Stimulated activated CD4-positive, alpha-beta T cell treated with anti-CD3 and anti-CD28 coated beads, Interleukin-1b, Interleukin-23, amount 100 ng/mL, for 4 hours (primary cell): ENCODE results near the gene PGD.
A peak's percentile ranks its signal among the peaks of the same experiment; 100 is the strongest.
"Not testable (repeated sequence)": the region's sequence is repeated elsewhere in the genome, so short reads cannot be mapped to it uniquely, and the experiment has no call there.

Experiments
- DNase-seq, 2 donors: peaks; one replicate each; pipeline ENCODE4 v3.0.0-alpha.2; 2020; ENCODE audit warnings: low read depth in 2 of 2

Gene PGD

DNA sequence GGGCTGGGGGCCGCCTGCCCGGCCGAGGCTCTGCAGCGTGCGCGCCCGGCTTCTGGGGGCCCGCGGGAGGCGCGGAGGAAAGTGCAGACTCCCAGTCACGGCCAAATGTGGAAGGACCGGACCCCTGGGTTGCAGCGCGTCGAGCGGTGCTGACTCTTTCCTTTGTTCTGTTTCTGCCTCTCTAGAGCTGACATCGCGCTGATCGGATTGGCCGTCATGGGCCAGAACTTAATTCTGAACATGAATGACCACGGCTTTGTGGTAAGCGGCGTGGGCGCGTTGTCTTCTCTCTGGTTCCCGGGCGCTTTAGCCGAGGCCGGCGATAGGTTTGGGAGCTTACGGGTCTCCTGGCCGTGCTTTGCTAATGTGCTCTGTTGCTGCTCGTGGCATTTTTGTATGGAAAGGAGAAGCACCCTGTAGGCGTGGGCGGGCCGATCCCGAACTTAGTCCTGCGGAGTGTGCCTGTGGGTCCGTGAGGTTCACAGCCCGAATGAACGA, 629 bp downstream of the PGD start:
- no peak for DNase-seq

GRCh38 chr1:10400013-10400412, 1.1 kb downstream of the PGD start:
- no peak for DNase-seq

GRCh38 chr1:10401281-10401680, 2.4 kb downstream of the PGD start:
- no peak for DNase-seq

- DNase-seq, result no peak
Observed at GRCh38 chr1:10402729-10403274, 3.9 kb downstream of the PGD start.

DNA sequence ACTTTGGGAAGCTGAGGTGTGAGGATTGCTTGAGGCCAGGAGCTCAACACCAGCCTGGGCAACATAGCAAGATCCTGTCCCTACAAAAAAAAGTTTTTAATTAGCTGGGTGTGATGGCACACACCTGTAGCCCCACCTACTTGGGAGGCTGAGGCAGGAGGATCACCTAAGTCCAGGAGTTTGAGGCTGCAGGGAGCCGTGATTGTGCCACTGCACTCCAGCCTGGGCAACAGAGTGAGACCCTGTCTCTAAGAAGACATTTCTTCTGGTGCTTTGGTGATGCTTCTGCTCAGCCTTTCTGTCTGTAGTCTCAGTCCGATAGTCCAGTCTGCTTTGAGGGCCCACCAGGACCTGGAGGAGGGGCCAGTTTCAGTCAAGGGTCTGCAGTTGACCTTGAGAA, 8.3 kb downstream of the PGD start:
- no peak for DNase-seq

DNA sequence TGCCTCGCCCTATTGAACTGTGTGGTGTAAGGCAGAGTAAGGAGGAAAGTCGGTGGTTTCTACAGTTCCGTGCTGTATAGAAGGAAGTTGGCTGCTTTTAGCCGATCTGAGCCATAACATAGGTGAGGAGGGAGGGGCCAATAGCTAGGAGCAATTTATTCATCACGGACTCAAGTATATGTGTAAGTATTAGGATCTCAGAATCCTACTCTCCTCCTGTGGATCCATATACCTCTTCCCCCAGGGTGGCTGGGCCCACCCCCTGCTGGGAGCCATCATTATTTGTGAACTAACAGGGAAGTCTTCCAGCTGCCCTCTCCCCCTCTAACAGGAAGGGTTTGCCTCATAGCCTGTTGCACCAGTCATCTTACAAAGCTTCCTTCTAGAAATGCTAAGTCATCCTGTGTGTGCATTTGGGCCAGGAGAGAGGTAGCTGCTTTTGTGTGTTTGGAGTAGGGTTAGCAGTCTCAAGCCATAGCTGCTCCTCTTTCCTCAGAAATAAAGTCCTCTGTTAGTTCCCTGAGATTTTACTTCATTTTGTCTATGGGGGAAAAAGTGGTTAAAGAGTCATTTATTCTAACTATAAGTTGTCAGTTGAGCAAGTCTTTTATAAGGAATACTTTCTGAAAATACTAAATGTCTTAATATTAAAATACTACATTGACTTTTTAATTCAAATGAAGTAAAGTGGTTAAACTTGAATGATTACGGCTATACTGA, 16.5 kb downstream of the PGD start:
- DNase-seq, result no peak

DNA sequence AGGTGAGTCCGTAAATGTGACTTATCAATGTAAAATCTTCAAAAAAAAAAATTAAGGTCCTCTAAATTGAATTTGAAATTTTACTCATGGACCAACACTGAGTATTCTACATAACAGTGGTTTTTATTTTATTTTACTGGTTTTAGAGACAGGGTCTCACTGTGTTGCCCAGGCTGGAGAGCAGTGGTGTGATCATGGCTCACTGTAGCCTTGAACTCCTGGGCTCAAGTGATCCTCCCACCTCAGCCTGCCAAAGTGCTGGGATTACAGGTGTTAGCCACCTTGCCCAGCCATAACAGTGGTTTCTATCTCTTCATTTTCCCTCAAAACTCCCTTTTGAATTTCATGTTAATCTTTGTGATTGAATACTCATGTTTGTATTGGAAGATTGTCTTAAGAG, 17.1 kb downstream of the PGD start:
- DNase-seq, result not testable (repeated sequence)

- not testable (repeated sequence) for DNase-seq
Observed at GRCh38 chr1:10418741-10419140, 19.9 kb downstream of the PGD start.

DNA sequence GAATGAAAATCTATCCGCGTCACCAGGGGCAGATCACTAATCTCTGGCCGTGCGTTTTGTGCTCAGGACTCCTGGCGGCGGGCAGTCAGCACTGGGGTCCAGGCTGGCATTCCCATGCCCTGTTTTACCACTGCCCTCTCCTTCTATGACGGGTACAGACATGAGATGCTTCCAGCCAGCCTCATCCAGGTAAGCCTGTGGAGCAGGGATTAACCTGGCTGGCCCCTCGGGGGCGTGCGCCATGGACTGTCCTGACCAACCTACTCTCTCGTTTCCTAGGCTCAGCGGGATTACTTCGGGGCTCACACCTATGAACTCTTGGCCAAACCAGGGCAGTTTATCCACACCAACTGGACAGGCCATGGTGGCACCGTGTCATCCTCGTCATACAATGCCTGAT, 20.5 kb downstream of the PGD start:
- DNase-seq, result no peak

DNA sequence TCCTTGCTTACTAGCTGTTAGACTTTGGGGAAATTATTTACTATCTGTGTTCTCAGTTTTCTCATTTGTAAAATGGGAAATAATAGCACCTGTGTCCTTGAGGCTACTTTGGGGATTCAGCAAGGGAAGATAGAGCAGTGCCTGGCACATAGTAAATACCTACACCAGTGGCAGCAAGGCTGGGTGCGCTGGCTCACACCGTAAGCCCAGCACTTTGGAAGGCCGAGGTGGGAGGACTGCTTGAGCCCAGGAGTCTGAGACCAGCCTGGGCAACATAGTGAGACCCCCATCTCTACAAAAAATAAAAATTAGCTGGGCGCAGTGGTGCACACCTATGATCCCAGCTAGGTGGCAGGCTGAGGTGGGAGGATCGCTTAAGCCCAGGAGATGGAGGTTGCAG, 22.8 kb downstream of the PGD start:
- DNase-seq, result no peak

DNA sequence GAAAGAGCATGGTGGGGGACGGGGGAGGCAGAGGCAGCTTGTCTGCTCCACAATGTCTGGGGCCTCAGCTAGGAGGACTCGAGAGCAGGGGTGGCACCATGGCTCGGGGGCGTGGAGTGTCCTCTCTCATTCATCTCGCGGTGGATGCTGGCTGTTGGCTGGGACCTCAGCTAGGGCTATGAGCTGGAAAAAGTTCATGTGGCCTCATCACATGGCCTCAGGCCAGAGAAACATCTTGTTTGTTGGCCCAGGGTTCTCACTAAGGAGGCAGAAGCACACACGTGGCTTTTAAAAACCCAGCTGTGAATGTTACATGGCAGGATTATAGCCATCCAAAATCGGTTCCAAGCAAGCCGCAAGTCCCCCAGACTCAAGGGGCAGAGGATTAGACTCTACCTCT, 25.2 kb downstream of the PGD start:
- no peak for DNase-seq

DNA sequence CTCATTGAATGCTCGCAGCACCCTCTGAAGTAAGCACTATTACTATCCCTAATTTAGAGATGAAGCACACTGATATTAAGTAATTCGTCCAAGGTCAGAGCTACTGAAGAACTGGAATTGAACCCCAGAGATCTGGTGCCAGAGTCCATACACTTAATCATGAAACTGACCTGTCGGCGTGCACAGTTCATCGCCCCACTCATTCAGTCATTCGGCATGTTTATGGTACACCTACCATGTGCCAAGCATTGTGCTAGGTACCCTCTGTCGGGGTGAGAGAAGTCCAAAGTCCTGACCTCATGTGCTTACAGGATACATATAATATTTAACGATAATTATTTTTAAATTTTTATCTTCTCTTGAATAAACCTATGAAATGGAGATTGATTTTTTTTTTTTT, 25.8 kb downstream of the PGD start:
- DNase-seq, result no peak

- DNase-seq, result not testable (repeated sequence)
Observed at GRCh38 chr1:10425826-10426534, 27.1 kb downstream of the PGD start.

DNA sequence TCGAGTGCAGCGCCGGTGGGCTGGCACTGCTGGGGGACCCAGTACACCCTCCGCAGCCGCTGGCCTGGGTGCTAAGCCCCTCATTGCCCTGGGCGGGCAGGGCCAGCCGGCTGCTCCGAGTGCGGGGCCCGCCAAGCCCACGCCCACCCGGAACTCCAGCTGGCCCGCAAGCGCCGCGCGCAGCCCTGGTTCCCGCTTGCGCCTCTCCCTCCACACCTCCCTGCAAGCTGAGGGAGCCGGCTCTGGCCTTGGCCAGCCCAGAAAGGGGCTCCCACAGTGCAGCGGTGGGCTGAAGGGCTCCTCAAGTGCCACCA, 27.6 kb downstream of the PGD start:
- not testable (repeated sequence) for DNase-seq

DNA sequence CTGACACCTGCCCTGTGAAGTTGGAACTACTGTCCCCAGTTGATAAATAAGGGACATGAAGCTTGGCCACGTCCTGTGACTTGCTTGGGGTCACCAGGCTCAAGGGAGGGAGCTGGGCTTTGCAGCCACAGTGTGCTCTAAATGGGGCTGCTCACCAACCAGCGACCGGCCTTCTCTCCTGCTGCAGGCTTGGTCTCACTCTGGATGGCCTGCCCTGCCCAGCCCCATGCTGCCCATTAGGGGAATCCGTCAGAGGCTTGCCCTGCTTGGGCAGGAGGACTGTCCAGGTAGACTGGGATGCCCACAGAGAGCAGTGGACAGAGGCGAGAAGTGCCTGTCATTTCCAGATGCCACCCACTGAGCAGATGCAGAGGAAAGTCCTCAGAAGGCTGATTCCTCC, 30.1 kb downstream of the PGD start:
- DNase-seq, result no peak

- no peak for DNase-seq
Observed at GRCh38 chr1:10429868-10430215, 31.0 kb downstream of the PGD start.

DNA sequence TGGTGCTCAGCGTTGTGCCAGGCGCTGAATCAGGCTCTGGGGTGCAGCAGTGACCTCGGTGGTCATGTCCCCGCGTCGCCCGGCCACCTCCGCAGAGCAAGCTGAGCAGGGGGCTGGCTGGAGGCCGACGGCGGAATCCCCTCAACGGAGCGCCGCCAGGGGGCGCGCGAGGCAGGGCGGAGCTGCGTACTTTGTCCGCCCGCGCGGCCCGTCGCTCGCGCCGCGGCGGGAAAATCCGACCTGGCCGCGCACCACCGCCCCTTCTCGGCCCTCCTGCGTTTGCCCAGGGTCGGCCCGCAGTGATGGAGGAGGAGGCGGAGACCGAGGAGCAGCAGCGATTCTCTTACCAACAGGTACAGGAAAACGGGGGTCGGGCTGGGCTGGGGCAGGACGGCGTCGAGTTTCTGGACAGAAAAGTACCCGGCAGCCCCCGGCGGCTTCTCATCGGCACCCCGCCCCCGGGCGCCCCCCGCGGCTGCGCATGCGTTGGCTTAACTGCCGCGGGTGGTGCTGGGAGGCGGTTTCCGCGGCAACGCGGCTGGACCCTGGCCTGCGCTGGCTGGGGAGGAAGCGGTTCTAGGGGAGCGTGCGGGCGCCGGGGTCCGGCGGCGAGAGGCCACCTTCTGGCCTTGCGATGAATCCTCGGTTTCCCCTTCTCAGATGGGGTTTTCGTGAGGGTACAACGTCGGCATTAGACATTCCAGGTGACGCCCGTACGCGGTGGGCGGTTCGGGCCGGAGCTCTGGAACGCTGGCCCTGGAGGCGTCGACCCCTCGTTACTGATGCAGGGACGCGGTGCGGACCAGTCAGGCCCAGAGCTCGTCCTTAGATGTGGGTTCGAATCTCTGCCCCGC, 31.6 kb downstream of the PGD start, which contains the start of gene CENPS:
CENPS (plus strand) TSS at position 218 of the 854 bp plus-strand sequence; CDS start at position 303, 85 bp downstream.
- peak; percentile 90 to 96 for DNase-seq

DNA sequence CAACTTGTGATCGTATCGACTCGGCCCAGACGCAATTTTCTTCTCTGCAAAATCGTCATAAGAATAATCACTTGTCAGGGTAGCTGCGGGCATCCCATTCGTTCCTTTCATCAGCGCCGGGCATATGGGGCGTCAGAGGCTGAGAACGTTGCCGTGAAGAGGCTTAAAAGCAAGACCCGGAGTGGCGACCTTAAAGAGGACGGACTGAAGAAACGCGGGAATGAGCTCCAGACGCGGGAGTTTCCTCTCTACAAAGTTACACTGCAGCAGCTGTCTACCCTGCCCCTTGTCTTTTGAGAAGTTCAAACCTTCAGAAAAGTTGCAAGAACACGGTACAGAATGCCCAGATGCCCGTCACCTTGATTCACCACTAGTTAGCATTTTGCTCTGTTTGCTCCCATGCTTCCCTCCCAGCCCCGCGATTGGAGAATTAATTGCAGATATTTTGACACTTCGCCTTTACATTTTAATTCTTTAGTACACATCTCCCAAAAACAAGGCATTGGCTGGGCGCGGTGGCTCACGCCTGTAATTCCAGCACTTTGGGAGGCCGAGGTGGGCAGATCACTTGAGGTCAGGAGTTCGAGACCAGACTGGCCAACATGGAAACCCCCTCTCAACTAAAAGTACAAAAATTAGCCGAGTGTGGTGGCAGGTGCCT, 32.3 kb downstream of the PGD start:
- DNase-seq, result no peak

GRCh38 chr1:10432910-10433700, 34.2 kb downstream of the PGD start:
- no peak for DNase-seq

GRCh38 chr1:10433790-10434189, 34.9 kb downstream of the PGD start:
- DNase-seq, result no peak

- DNase-seq, result no peak
Observed at GRCh38 chr1:10434590-10434989, 35.7 kb downstream of the PGD start.
